HG03064 (cell line): Measurements from ENCODE around the gene PFKP.

Experiments used
- ATAC-seq: cut with Tn5 transposase; IDR thresholded peaks from one replicate; pipeline ENCODE4 v1.9.1; 2021; ENCODE audit warnings: low read depth; ENCODE audit not compliant: unreplicated experiment

The PFKP gene

DNA sequence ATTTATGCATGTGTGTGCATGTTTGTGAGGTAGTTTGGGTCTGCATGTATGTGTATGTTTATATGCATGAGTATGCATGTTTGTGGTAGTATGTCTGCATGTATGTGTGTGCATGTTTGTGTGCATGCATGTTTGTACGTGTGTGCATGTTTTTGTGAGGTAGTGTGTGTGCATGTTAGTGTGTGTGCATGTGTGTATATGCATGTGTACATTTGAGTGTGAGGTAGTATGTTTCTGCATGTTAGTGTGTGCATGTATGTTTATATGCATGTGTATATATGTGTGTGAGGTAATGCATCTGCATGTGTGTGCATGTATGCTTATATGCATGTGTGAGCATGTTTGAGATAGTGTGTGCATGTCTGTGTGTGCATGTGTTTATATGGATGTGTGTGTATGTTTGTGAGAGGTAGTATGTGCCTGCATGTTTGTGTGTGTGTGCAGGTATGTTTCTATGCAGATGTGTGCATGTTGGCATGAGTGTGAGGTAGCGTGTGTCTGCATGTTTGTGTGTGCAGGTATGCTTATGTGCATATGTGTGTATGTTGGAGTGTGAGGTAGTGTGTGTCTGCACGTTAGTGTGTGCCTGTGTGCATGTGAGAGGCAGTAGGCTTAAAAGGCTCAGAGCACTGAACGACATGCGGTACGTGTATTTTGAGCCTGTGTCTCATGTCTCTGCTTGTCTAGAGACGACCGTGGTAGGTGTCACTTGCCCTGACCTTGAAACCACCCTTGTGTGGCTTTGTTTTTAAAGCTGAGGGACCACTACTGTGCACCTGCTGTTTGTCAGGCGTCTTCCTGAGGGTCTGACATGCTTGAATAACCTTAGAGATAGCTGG is 43.7 kb downstream of the PFKP start:
- no peak for ATAC-seq

DNA sequence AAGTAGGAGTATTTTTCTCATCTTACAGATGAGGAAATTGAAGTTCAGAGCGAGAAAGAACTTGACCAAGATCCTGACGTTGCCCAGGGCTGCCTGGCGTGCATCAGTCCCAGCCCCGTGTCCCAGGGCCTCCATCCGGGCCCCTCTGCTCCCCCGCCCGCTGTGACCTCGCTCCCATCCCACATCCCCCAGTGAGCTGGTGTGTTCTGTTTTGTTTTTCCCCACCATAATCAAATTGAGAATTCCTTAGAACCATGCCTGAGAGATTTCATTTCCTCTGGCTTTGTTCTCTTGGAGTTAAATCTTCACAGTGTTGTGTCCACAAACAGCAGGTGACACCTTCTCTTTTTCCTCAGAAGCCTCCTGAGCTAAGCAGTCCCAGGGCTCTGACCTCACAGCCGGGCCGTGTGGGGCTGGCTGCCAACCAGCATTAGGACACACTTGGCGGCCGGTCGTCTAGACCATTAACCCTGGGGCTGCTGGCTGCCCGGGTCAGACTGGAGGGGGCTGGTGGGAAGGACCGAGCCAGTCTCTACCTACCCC is 44.3 kb downstream of the PFKP start:
- no peak for ATAC-seq

DNA sequence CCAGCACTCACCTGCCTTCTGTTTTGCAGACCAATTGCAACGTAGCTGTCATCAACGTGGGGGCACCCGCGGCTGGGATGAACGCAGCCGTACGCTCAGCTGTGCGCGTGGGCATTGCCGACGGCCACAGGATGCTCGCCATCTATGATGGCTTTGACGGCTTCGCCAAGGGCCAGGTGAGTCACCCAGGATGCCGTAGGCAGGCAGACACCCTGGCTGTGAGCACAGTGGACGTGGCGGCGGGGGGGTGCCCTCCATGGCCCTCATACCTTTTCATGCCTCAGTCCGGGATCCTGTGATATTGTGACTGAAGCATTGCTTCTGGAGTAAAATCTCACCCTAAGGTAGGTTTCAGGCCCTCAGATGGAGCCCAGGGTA is 46.0 kb downstream of the PFKP start:
- no peak for ATAC-seq

DNA sequence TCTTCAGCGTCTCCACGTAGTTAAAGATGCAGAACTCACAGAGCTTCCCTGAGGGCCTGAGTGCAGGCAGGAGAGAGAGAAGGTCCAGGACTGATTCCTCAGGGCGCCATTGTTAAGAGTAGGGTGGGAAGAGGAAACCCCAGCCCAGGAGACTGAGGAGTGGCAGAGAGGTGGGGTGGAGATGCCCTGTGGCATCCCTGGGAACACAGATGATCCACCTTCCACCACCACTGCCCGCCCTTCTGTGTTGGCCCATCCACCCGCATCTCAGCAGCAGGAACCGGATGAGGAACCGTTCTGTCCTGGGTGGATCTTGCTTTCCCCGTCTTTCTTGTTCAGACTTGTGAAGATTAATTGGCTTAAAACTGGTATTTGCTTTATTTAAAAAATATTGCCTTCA is 48.3 kb downstream of the PFKP start:
- ATAC-seq: no peak

DNA sequence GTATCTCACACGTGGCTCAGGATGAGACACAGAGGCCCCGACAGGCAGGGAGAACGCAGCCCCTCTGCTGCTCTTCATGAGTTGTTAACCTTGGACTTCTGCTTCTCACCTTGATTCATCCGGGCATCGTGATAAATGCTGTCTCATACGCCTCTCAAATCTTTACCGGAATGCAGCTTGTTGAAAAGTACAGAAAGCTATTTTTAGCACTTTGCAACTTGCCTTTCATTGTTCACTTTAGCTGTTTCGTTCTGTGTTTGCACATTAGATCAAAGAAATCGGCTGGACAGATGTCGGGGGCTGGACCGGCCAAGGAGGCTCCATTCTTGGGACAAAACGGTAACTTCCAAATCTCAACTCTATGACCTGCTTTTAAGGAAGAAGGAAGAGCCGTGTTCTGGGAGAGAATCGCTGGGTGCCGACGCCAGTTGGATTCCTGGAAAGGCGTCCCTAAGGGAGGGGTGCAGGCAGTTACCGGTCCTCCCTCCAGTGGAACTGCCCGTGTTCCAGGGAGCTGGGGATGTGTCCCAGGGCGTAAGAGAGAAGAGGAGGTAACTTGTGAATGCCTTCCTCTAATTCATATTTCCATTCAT is 49.3 kb downstream of the PFKP start:
- no peak for ATAC-seq

DNA sequence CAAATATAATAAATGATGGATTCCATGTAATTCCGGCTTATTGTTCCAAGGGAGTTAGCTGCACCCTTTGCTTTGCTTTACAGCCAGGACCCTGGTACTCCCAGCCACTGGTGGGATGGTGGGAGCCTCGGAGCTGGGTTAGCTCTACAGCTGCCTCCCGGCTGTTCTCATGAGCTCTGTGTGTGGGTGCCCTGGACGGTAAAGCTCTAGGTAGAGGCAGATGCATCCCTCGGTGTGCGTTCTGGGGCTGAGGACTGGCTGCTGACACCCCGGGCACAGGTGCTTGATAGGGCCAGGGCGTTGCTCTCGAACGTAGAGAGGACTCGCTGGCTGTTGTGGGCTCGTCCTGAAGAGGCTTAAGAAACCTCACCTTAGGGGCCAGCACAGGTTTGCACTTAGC is 50.1 kb downstream of the PFKP start:
- no peak for ATAC-seq

DNA sequence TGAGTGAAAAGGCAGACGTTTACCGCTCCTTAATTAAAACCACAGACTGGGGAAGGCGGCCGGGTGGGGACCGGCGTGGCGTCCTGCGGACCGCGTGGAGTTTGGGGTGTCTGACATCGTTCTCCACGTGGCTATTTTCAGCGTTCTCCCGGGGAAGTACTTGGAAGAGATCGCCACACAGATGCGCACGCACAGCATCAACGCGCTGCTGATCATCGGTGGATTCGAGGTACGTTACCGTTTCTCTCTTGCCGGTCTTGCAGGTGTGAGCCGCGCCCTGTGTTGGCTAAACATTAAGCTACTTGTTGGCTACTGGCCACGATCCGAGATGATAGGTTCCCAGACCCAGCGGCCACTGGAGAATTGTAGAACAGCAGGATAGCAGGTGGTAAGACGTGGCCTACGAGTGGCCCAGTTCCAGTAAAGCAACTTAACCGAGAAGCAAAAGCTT is 51.3 kb downstream of the PFKP start:
- no peak for ATAC-seq

DNA sequence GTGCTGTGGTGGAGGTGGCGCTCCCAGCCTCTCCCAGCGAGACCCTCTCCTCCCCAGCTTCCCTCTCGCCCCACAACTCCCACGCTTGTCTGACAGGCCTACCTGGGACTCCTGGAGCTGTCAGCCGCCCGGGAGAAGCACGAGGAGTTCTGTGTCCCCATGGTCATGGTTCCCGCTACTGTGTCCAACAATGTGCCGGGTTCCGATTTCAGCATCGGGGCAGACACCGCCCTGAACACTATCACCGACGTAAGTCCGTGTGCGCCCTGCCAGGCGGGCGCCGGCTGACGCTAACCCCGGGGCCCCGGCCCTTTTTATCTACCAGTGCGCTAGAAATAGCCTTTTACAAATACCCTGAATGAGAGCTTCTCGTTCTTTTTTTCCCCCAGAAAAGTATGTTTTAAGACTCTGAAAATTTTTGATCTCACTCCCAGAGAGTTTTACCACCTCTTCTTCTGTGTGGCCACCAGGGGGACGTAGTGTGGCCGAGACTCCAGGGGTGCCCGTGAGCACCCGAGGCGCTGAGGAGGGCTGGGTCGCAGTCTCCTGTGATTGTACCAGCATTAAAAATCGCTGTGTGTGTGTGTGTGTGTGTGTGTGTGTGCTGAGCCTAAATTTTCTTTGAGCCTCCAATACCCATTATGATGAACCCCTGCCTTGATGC is 52.6 kb downstream of the PFKP start:
- no peak for ATAC-seq

DNA sequence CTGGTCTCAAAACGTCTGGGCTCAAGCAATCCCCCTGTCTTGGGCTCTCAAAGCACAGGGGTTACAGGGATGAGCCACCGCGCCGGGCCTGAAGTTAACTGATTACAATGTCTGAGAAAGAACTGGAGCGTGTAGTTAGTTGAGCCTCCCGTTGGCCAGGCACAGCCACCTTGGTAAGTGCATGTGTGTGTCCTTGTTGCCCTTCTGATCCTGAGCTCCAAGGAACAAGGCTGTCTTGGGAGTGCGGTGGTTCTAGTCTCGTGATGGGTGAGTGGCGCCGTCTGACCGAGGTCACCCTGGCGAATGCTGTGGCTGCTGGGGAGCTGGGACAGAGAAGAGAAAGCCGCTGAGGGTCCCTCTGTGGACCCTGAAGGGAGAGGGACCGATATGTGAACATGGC is 54.7 kb downstream of the PFKP start:
- no peak for ATAC-seq

DNA sequence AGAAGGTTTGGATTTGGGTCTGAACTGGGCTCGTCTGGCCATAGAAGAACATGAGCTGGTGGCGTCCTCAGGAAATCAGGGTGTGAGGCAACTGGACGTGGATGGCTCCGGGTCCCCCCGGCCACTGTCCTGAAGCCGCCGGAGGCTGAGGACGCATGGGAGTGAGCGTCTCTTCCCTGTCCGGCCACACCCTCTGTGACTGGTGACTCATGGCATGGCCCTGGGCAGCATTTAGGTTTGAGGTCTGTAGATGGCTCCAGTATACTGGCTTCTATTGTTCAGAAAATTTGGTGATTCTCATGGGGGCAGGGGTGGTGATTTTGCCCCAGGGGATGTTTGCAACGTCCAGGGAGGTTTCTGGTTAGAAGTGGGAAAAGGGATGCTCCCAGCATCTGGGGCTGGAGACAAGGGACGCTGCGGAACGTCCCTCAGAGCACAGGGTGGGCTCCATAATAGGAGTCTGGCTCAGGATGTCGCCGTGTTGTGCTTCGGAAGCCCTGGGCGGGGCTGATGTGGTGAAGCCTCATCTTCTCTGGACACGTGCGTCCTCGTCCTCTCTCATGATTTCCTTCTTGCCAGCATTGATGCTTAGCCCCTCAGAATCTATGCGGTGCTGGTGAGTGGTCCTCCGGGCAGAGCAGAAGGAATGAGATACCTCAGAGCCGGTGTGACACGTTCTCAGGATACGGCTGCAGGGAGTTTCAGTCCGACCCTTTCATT is 55.3 kb downstream of the PFKP start:
- no peak for ATAC-seq

DNA sequence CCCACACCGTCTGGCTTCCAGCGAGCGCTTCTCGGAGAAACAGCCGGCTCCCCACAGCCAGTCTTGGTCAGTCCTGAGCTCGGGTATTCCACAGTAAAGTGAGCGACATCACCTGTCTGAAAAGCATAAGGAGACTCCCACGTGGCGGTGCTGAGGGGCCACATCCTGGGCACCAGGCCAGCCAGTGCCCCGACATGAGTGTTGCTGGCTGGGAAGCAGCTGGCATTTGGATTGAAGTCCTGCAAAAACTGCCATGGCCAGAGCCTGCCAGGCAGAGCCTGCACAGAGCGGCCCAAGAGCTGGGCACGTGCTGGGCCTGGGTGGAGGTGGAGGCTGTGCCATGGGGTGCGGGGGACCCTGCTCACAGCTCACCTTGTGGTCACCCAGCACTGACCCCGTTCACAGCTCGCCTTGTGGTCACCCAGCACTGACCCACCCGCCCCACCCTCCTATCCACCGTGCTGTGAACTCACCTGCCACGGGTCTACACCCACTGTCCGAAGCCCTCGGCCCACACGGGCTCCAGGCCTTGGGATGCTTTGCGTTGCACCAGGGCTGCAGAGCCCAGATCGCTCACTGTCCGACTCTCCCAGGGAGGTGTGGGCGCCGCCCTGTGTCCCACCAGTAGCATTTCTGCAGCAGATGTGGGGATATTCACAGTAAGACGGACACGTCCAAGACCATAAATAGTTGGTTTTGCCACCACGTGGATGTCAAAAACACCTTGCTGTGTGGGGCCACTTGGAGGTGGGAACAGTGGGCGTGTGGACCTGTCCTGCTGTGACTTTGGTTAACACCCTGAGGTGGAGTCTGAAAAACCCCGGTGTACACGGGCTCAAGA is 56.4 kb downstream of the PFKP start:
- ATAC-seq: no peak

DNA sequence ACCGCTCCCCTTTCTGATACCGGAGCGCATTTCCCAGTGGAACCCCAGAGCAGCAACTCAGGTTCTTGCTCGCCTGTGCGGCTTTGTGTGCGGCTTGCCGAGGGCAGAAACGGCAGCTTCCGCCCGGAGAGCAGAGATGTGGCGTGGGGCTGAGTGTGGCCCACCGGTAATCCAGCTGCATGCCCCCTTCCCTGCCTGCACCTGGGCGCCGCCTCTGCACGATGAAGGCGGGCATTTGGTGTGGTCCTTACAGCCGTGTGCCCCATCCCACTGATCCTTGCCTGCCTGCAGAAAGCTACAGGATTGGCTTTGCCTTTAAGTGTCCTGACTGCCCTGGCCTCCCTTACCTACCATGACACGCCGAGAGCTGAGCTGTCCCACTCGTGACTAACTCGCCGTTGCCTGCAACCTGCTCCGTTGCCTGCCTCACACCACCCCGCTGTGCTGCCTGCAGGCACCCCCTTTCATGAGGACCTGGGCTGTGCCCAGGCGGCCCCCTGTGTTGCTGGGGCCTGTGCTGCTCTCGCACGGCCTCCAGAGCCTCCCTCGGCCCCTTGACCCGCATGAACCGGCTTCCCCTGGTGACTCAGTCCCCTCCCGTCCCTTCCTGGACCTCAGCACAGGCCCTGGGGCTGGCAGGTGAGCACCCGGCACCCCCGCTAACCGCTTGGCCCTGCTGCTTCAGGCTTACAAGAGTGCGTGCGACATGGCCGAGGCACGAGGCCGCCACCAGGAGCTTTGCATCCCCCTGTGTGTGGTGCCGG is 57.2 kb downstream of the PFKP start:
- no peak for ATAC-seq

DNA sequence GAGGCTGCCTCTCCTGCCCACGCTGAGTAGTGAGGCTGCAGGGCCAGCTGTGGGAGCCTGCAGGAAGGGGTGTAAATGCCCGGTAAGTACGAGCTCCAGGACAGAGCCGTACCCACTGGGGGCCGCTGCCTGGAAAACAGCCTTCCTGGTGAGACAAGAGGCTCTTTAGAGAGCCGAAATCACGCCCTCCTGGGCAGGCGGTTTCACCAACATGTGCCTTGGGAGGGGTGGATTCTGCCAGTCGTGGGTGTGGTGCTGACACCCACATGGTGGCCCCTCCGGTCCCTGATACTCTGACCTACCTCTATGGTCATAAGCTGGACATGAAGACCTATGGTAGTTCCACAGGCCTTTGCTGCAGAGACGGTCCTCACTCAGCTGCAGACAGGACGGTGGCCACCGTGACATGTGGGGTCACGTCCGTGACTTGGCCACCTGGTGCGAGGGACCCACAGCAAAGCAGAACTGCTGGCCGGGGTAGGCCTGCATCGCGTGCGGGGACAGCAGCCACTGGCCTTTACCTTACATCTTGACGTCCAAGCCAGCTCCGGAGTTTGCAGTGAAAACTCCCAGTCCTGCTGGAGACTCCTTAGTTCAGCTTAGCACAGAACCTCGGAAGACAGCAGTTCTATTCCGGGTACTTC is 58.3 kb downstream of the PFKP start:
- no peak for ATAC-seq

DNA sequence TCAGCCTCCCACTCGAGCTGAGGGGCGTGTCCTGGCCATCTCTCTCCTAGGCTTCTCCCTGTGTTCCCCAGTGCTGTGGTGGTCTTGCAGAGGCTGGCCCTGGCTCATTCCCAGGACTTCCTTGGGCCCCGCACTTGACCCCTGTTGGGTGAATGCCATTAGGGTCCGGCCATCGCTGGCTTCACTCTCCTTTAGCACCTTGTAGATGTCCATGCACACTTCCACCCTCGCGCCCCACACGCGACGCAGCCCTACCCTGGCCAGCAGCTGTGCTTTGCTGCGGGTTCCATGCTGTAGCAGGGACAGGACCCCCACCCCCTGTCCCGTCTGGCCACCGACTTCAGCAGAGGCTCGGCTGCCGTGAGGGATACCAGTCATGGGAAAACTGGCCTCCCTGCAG is 58.9 kb downstream of the PFKP start:
- ATAC-seq: no peak

DNA sequence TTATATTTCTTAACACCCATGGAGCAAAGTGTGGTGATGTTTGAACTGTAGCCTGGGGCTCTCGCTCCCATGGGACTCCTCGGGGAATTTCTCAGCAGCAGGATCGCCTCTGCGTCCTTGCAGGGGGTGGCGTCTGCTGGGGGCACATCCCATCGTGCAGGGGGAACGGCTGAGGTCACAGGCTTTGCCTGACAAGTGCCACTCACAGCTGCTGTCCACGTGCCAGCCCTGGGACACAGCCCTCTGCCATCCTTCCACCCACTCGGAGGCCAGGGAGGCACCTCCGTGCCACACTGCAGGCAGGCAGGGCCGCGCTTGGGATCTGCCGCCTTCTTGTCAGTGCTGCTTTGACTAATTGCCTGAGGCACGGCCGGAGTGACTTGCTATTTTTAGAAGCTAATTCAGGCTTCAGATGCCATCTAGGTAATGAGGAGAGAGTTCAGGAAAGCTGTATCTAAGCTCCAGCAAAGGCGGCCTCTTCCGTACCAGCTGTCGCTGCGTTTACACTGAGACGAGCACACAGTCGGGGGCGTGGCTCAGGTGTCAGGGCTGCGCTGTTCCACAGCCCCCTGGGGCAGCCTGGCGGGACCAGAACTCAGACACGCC is 59.5 kb downstream of the PFKP start:
- no peak for ATAC-seq

DNA sequence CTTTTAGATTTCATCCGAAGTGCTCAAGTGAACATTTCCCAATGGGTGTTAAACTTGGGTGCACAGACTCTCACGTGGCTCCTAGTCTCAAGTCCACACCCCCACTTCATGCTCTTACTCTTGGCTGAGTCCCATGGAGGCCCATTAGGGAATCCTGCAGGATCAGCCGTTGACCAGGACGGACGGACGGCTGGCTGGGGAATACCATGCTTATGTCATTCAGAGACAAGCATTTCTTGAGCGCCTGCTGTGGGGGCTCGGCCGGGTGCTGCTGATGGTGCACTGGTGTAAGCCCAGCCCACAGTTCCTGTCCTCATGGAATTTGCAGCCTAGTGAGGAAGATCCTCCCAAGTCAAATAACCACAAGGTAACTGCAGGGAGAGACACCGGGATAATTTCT is 60.6 kb downstream of the PFKP start:
- ATAC-seq: no peak

DNA sequence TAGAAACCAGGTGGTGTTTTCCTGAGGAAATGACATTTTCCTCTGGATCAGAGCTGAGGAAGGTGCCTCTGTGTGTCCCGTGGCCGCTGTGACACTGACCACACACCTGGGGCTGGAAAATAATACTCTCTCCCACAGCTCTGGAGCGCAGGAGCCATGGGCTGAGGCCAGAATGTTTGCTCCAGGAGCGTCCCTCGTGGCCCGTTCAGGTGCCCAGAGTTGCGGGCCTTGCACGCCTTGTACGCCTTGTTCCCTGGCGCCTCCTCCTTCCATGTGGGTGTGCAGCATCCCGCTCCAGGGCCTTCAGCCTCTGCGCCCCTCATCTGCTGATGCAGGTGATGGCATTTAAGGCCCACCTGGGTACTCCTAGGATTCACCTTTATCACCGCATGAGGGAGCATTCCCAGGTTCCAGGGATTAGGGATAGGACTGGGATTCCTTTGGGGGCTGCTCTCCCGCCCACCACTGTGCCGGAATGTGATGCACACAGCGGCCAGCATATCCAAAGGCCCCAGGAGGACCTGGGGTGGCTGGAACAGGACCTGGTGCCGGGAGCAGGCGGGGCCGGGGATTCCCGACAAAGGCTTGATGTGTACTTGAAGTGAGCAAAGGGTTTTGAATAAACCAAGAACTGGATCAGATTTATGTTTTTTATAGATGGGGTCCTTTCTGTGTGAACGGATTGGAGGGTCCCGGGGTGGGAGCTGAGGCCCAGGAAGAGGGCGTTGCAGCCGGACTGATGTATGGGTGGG is 61.2 kb downstream of the PFKP start:
- ATAC-seq: no peak
